ENCODE results near the gene DDX3X. TPM values are rescaled to one million over a fixed set of nuclear protein-coding genes. Genes with fewer than 3 reads are reported as not detected.
"Not testable (repeated sequence)": the region's sequence is repeated elsewhere in the genome, so short reads cannot be mapped to it uniquely, and the experiment has no call there.

The DDX3X gene
- total RNA-seq = 100 to 1,000 TPM; 277 to 302 TPM
- long read RNA-seq, full-length matches to known transcripts = 30 of 59 reads
- long read RNA-seq, partial matches to known transcripts = 28 of 59 reads
- long read RNA-seq, other reads (novel, unspliced or antisense) = 1 of 59 reads

DNA sequence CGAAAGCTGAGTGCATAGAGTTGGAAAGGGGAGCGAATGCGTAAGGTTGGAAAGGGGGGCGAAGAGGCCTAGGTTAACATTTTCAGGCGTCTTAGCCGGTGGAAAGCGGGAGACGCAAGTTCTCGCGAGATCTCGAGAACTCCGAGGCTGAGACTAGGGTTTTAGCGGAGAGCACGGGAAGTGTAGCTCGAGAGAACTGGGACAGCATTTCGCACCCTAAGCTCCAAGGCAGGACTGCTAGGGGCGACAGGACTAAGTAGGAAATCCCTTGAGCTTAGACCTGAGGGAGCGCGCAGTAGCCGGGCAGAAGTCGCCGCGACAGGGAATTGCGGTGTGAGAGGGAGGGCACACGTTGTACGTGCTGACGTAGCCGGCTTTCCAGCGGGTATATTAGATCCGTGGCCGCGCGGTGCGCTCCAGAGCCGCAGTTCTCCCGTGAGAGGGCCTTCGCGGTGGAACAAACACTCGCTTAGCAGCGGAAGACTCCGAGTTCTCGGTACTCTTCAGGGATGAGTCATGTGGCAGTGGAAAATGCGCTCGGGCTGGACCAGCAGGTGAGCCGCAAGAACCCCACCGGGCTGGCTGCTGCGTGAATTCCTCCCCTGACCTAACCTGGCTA is at the start of gene DDX3X:
Gene DDX3X, plus strand, starts transcription at position 419 of the 619 bp plus-strand sequence. Its CDS starts 91 bp downstream, at position 510.
- intact Hi-C loops (cut with DNase I, micrococcal nuclease) = no loop called here
- ATAC-seq = peak; percentile 79

DNA sequence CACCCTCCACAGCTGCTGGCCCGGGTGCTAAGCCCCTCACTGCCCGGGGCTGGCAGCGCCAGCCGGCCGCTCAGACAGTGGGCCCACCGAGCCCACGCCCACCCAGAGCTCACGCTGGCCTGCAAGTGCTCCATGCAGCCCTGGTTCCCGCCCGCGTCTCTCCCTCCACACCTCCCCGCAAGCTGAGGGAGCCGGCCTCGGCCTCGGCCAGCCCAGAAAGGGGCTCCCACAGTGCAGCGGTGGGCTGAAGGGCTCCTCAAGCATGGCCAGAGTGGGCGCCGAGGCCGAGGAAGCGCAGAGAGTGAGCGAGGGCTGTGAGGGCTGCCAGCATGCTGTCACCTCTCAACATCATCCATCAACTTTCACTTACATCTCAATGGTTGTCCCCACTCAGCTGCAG is 48.0 kb upstream of the DDX3X start:
- DNase-seq; ATAC-seq; intact Hi-C loops (cut with DNase I, micrococcal nuclease): not testable (repeated sequence)

More for the DNA sequence above, at the start of gene DDX3X:
- peak; percentile 92 to 93 for DNase-seq

DNA sequence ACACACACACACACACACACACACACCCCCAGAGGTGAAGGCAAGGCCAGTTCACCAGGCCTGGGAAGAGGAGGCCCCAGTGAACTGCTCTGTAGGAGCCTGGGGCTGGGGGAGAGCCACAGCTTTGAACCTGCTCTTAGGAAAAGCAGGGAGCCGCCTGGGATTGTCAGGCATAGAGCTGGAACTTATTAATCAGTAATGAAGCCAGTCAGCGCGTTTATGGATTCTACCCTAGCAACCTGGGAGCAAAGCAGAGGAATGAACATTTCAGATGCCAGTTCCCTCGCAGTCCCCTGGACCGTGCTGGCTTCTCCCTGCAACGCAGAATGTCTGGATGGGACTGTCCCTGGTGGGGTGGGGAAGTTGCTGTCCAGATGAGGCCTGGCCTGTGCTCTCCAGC is 45.3 kb upstream of the DDX3X start:
- intact Hi-C loops (cut with DNase I, micrococcal nuclease) = no loop called here
- no peak for DNase-seq
- no peak for ATAC-seq

DNA sequence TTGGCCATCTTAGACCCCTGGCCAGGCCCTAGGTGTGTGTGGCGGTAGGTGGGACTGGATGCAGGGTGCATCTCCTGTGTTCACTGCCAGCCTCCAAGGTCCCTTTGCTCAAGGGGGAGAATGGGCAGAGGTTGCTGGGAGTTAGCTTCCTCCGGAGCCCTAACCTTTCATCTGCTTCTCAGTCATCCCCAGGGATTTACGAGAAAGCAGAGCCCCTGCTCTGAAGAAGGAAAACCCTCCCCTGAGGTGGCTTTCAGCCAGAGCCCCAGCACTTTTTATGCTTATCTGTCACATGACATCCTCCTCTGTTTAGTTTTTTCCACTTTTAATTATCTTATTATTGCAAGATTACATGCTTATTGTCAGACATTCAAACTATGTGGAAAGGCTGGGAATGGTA is 44.9 kb upstream of the DDX3X start:
- intact Hi-C loops (cut with DNase I, micrococcal nuclease) = no loop called here
- ATAC-seq = no peak

DNA sequence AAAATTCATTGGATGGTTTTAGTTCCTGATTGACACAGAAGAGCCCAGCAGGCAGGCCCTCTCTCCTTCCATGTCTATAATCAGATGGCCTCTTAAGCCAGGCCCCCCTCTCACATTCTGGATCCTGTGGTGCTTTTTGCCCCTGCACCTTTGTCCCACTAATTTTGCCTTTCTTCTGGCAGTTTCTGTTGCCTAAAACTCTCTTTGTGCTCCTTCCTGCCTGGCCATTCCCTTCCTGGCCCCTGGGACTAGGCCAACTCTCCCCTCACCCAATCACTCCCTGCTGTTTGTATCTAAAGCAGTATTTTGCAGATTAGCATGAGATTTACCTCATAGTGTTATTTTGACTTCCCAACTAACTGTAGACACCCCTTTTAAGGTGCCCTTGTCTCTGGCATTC is 42.7 kb upstream of the DDX3X start:
- intact Hi-C loops (cut with DNase I, micrococcal nuclease) = no loop called here
- ATAC-seq (no peak), DNase-seq (no peak)

More for the DNA sequence above, 44.9 kb upstream of the DDX3X start:
- DNase-seq = no peak

DNA sequence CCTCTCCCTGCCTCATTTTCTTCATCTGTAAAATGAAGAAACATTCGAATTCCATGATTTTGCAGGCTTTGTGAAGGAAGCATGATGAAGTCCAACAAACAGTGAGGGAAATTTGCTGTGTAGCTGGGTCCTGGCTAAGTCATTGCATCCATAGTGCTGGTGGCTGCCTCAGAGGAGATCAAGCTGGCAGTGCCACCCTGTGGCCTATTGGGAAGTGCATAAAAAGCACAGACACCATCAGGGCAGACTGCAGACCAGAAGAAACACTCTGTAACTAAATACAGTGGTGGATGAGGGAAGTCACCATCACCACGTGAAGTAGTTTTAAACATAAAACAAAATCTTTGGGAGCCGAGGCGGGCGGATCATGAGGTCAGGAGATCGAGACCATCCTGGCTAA is 40.7 kb upstream of the DDX3X start:
- DNase-seq (peak in 1 of 2 donors; percentile 20), ATAC-seq (peak; percentile 65)
- intact Hi-C loops (cut with DNase I, micrococcal nuclease) = no loop called here

DNA sequence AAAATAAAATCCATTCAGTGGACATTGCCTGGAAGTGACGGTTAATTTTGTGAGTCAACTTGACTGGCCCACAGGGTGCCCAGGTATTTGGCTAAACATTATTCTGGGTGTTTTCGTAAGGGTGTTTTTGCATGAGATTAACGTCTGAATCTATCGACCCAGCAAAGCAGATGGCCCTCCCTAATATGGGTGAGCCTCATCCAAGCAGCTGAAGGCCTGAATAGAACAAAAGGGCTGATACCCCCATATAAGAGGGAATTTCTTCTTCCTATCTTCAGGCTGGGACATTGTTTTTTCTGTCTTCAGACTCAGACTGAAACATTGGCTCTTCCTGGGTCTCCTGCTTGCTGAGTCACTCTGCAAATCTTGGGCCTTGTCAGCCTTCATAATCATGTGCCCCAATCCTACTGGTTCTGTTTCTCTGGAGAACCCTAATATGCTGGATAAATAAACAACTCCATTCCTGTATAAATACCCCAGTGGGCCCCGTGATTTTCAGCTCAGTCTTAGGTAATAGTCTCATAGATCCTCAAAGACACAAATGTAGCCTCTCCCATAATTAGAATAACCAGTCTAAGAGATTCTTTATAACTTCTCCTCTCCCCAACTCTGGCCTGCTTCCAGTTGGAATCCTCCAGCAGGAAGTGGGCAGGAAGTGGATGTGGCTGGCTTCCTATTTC is 33.1 kb upstream of the DDX3X start:
- DNase-seq (no peak), ATAC-seq (no peak)
- intact Hi-C loops (cut with DNase I, micrococcal nuclease) = no loop called here

DNA sequence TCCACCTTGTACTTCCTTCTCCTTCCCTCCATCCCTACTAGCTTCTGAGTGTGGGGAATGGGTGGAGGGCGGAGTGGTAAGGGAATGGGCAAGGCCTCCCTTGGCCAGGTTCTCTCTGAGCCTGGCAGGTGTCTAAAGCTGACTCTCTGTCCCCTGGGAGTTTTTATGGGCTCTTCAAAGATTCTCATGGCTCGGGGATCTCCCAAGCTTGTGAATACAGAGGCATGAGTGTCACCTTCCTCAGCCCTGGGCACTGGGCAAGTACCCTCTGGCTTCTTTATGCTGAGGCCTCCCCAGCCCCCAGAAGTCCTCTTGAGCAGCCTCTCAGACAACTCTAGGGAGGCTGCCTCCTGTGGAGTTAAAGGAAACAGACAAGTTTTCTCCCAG is 32.5 kb upstream of the DDX3X start:
- DNase-seq (no peak), ATAC-seq (no peak)
- intact Hi-C loops (cut with DNase I, micrococcal nuclease) = no loop called here

DNA sequence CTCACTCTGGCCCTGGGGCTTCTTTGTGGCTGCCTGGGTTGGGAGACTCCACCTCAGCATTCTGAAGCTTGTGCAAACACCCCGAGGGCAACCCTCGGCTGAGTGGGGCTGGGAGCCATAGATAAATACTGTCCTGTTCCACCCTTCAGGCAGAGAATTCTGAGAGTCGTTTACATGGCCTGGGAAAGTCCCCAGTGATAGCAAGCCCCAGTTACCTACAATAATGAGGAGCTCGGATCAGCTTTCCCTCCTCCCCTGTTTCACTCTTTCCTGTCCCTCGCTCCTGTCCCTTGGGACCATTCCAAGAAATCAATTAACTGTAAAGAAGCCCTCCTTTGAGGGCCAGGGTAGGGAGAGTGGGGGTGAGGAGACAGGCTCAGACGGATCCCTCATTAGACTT is 31.6 kb upstream of the DDX3X start:
- ATAC-seq = no peak
- no peak for DNase-seq
- intact Hi-C loops (cut with DNase I, micrococcal nuclease) = no loop called here

DNA sequence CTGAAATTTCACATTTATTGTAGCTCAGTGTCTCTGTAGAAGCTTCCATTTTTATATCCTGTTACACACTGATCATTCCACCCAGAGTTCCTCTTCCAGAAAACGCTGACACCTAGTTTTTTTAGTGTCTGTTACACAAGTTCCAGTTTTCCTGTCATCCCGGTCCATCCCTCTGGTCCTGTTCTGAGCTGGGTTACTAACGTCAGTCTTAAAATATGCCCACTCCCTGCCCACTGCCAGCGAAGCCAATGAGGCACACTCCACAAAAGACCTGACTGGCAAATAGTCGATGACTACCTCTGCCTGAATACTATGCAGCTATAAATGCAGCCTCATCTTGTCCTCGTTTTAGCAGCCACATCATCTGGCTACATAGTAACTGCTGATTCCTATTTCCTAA is 30.9 kb upstream of the DDX3X start:
- intact Hi-C loops (cut with DNase I, micrococcal nuclease) = no loop called here
- ATAC-seq = no peak

DNA sequence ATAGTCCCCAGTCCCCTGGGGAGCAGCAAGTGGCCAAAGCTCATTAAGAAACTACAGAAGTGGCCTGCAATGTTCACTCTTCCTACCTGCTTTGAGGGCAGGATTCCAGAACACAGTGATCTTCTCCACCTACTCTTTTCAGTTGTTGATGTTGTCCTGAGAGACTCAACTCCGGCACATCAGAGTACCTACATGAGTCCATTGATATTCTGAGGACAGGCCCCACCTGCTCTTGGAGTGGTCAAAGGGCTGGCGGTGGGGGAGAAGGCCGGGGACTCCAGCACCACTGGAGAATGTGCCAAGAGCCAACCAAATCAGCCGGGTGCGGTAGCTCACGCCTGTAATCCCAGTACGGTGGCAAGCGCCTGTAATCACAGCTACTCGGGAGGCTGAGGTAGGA is 29.8 kb upstream of the DDX3X start:
- intact Hi-C loops (cut with DNase I, micrococcal nuclease) = no loop called here
- no peak for ATAC-seq
- DNase-seq = no peak

More for the DNA sequence above, 30.9 kb upstream of the DDX3X start:
- no peak for DNase-seq

DNA sequence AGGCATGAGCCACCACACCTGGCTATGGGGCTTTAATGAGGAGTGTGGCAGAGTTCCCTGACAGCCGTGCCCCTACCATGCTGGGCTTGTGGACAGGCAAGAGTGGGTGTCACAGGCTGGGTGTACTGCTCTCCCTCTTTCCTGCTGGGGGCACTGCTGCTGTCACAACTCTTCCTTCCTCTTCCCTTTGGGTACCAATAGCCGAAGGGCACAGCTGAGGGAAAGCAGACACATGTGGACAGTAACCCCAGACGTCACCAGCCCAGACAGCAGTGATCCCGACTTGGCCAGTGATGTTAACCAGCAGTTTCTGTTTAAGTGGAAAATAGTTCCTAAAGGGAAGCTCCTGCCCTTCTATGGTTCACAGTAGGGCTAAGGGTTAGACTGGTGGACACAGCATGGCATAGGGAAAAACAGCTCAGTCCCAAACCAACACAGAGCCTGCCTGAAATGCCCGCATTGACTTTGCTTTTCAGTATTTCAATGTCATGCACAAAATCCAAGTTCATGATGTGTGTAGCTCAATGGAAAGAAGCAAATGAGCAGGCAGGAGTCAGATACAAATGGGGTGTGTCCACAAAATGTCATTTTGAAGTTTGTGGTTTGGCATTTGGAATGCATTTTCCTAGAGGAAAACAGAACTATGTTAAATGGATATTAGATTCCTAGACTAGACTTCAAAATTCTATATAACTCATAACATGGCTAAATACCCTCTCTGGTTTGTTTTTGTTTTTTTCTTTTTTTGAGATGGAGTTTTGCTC is 24.9 kb upstream of the DDX3X start:
- ATAC-seq (no peak), DNase-seq (no peak)
- intact Hi-C loops (cut with DNase I, micrococcal nuclease) = no loop called here

DNA sequence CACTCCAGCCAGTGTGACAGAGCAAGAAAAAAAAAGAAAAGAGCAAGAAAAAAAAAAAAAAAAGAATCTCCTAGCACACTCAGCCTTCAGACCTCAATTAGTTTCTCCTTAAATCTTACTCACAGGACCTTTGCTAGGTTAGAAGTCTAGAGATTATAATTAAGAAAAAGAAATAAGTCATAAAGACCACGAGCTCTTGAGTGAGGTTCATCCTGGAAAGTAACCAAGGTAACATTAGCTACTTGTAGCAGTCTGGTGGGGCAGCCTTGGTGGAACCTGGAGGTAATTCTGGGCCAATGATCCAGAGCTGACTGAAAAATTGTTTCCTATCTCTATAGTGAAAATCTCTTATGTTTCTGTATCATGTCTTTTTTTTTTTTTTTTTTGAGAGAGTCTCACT is 21.2 kb upstream of the DDX3X start:
- no peak for DNase-seq
- ATAC-seq = no peak
- intact Hi-C loops (cut with DNase I, micrococcal nuclease) = no loop called here

DNA sequence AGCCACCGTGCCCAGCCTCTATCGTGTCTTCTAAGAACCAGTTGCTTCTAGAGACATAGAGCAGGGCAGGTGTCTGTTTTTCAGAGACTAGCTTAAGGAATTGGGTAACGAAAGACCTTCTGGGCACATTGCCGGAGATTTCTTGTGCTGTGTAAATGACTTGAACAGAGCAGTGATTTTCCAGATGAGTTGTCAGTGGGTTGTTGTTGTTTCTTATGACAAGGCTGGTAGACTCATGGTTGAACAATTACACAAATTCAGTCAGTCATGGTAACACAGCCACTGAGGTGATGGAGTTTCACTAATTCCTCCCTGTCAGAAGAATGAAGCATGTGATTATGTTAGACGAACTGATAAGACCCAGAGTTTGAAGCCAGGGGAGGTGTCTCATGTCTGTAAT is 20.5 kb upstream of the DDX3X start:
- intact Hi-C loops (cut with DNase I, micrococcal nuclease) = no loop called here
- ATAC-seq = no peak

DNA sequence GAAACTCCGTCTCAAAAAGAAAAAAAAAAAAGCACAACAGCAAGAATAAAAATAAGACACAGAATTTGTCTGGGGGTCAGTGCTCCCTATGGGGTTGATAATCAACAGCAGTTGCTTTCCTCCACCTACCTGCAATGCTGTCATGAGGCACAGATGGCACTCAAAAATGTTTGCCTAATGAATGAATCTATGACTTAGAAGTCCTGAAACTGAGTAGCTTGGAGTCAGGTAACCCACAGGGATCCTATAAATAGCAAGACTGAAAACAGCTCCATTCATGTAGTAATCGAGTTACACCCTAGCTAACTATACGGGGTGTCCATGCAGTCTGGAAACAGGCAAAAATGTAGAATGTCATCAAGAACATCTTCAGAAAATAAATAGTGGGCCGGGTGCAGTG is 19.8 kb upstream of the DDX3X start:
- no peak for DNase-seq
- no peak for ATAC-seq
- intact Hi-C loops (cut with DNase I, micrococcal nuclease) = no loop called here

More for the DNA sequence above, 20.5 kb upstream of the DDX3X start:
- DNase-seq = no peak

DNA sequence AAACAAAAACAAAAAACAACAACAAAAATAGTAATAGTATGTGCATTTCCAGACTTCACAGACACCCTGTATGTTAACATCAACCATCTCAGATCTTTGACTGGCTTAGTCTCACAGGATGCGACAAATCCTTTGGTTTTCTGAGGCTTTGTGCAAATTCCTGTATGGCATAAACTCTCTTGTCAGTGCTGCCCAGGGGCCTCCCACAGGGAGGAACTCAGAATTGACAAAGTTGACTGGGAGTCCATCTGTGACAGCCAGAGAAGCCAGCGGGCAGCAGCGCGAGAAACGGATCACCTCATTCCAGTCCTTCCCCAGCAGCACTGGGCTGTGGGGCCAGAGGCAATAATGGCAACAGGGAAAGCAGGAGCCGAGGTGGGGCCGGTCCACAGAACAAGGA is 19.1 kb upstream of the DDX3X start:
- no peak for ATAC-seq
- no peak for DNase-seq
- intact Hi-C loops (cut with DNase I, micrococcal nuclease) = no loop called here

DNA sequence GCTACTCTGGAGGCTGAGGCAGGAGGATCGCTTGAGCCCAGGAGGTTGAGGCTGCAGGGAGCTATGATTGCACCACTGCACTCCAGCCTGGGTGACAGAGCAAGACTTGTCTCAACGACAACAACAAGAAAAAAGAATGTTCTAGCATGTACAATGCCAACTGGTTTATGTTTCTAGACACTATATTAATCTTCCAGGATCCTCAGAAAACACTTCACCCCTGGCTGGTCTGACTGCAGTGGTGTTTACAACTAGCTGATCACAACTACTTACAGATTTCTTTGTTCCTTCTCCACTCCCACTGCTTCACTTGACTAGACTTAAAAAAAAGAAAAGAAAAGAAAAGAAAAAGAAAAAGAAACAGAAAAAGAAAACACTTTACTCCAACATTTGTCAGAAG is 17.7 kb upstream of the DDX3X start:
- intact Hi-C loops (cut with DNase I, micrococcal nuclease) = not testable (repeated sequence)

DNA sequence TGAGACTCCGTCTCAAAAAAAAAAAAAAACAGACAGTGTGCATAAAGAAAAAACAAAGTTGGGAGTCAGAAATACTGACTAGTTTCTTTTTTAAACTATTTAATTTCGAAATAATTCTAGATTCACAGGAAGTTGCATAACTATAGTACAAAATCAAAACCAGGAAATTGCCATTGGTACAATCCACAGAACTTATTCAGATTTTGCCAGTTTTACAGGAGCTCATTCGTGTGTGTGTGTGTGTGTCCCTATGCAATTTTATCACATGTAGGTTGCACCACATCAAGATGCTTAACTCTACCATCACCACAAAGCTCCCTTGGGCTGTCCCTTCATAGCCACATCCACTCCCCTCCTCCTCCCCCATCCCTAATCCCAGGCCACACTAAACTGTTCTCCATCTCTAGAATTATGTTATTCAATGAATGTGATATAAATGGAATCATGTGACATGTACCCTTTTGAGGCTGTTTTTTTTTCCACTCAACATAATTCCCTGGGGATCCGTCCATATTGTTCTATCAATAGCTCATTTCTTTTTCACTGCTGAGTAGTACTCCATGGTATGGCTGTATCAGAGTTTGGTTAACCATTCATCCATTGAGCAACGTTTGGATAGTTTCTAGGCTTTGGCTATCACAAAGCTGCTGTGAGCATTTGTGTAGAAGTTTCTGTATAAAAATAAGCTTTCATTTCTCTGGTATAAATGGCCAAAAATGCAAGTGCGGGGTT is 16.3 kb upstream of the DDX3X start:
- ATAC-seq (no peak), DNase-seq (no peak)
- intact Hi-C loops (cut with DNase I, micrococcal nuclease) = no loop called here

More for the DNA sequence above, 17.7 kb upstream of the DDX3X start:
- not testable (repeated sequence) for DNase-seq, ATAC-seq

DNA sequence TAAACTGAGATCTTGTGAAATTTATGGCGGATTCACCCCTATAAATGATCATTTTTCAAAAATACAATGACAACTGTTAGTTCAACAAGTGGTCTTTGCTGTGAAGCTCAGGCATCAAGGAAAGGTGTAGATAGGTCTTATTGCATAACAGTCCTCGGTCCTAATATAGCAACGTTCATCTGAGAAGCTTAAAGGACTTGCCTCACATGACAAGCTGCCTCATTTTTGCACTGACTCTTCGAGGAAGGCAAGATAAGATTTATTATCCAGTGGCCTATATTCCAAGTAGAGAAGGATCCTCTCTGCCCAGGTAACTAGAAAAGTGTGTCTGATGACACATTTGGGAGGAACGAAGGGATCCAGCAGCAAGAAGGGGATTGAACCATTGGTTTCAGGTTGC is 13.6 kb upstream of the DDX3X start:
- DNase-seq = no peak
- intact Hi-C loops (cut with DNase I, micrococcal nuclease) = no loop called here
- ATAC-seq = no peak
